HG03280 (cell line): ENCODE measurements around the gene IL1F10.

Experiments used
- ATAC-seq: cut with Tn5 transposase; IDR thresholded peaks from one replicate; pipeline ENCODE4 v1.9.1; 2021; ENCODE audit warnings: mild to moderate bottlenecking, moderate library complexity; ENCODE audit not compliant: unreplicated experiment

Gene IL1F10, protein sequence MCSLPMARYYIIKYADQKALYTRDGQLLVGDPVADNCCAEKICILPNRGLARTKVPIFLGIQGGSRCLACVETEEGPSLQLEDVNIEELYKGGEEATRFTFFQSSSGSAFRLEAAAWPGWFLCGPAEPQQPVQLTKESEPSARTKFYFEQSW

DNA sequence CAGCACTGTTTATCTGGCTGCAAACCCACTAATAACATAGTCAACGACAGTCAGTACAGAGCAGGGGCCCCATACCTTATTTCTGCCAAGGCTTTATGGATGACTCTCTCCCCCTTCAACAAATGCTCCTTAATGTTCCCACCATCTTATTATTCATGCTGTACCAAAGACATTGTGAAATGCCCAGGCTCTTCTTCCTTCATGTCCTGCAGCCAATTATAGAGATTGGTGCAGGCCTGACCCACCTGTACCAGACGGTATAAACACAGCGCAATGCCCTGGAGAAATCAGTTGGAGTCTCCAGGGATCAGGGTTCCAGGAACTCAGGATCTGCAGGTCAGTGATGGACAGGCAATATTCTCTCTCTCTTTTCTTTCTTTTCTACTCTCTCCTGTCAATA, at the start of gene IL1F10:
IL1F10 (plus strand) TSS at position 290 of the 400 bp plus-strand sequence. CDS start 4,769 bp downstream, outside the sequence.
- no peak for ATAC-seq

DNA sequence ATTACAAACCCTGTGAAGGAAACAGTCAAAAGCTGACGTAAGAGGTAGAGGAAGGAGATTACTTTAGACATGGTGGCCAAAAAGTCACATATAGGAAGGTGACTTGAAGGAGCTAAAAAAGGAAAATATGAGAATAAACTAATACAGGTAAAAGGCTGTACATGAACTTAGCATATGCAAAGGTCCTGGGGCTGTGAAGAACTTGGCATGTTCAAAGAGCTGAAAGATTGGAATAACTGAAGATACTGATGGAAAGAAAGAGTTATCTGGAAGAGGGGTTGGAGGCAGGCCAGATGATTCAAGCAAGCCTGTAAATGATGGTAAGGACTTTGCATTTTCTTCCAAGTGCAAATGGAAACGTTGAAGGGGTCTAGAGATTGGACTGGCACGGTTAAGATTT, 49.3 kb upstream of the IL1F10 start:
- ATAC-seq: no peak

DNA sequence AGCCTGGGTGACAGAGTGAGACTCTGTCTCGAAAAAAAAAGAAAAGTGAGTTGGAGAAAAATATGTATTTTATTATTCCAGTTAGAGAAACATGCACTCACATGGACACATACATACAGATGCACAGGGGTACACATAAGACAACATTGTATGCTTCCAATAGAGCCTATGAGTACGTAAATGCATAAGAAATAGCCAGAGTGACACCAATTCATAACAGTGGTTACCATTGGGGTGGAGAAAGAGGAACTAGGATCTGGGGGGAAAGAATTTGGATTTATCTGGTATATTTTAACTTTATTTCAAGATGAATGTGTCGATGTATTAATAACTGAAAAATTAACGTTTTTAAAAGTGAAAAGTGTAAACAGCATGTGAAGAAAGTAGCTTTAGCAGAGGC, 46.5 kb upstream of the IL1F10 start:
- ATAC-seq: no peak

DNA sequence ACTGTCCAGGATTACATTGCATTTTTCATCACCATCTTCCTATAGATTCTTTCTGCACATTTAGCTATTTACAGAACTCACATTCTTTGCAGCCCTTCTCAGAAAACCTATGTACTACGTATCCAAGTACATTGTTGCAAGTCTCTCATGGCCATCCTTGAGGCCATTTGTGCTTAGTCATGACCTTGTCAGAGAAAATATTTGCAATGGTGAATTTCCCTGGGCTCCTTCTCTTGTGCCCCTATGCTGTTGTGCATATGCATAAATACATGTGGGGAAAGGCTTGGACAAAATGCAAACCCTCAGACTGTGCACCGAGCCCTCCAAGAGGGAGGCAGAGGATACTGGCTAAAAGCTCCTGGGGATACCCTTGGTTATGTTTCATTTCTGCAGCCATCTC, 43.0 kb upstream of the IL1F10 start:
- ATAC-seq: no peak

DNA sequence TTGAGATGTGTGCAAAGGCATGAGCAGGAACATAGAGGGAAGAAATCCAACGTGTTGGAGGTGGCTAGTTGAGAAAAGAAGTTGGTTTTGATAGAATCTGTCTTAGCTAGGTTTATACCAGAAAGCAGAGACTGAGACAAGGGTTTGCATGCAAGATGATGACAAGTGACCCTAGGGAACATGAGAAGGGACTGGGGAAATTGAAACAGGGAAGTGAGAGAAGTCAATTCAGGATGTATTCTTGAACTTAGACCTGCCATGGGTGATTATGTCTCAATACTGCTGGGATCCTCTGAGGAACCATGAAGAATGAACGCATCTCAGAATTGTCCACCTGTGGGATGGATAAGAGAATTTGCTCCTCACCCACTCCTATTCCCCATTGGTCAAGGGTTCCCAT, 42.0 kb upstream of the IL1F10 start:
- ATAC-seq: no peak

DNA sequence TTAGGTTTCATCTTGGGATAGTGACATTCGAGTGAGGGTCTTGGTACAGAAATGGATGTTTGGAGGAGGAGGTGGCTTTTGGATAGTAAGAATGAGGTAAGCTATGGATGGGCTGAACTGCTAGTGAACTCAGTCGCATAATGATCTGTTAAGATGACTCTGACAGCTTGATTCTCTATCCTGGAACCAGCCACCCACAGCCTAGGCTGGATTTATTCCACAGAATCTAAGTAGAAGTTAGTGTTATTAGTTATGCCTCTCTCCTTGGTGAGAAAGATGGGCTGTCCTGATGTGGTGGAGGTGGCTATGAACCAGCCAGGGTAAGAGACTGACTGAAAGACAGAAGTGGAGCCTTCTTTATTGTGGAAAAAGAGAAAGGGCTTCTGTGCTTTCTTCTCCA, 40.1 kb upstream of the IL1F10 start:
- ATAC-seq: no peak

DNA sequence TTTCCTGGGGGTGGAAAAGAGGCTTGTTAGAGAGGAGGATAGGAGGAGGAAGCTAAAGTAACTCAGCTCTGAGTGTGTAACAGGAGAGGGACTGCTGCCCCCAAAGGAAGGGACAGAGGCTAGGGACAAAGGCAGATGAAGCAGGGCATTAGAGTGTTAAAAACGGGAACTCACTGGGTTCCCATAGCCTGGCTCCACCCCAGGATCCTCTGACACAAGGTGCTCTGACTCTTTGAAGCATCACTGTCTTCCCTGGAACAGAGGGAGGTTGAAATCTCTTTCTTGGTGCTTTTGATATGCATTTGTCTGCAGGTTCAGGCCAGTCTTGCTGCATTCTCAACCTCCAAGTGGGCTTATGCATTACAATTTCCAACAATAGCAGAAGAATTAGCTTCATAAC, 39.7 kb upstream of the IL1F10 start:
- no peak for ATAC-seq

DNA sequence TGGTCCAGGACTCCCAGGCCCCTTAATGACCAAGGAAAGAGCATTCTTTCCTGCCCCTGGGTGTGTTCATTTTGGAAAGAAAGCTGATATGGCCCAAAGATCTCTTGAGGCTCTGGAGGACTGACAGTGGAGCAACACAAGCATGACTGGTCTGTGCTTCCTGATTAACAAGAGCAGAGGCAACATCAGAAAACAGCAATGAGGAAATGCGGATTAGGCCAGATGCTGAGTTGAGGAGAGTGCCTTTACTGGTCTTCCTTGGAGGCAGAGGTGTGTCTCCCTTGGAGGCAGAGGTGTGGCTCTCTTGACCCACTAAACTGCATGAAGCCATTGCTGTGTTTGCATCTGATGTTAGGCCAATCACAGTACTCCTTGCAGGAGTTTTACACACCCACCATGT, 35.0 kb upstream of the IL1F10 start:
- no peak for ATAC-seq

DNA sequence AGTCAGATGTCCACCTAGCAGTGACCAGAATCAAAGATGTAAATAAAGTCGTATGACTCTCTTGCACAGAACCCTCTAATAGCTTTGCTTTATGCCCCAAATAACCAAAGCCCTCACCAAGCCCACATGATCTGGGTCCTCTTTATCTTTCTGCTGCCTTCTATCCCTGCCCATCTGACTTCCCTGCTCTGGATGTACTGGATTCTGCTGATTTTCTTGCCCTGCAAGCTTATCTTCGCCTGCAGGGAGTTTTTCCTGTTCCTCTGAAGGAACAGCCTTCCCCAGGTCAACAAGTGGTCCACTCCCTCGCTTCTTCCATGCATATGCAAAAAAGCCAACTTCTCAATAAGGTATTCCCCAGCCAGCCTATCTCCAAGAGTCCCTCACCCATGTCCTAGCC, 33.8 kb upstream of the IL1F10 start:
- no peak for ATAC-seq

DNA sequence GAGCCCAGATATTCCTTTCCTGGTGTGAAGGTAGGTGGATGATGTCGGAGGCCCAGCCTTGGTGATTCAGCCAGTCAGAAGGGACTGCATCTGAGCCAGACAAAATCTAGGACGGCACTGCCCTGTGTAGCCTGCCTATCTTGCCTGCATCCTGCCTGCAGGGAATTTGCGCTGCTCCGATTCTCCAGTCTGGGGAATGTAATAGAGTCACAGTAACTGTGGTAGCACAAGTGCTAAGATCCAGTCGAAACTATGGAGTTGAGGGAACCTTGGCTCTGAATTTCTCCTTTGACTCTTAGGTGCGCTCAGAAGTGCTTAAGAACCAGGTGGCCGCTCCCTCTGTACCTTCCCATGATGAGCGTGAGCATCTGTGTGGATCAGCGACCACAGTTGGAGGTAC, 31.0 kb upstream of the IL1F10 start:
- no peak for ATAC-seq

DNA sequence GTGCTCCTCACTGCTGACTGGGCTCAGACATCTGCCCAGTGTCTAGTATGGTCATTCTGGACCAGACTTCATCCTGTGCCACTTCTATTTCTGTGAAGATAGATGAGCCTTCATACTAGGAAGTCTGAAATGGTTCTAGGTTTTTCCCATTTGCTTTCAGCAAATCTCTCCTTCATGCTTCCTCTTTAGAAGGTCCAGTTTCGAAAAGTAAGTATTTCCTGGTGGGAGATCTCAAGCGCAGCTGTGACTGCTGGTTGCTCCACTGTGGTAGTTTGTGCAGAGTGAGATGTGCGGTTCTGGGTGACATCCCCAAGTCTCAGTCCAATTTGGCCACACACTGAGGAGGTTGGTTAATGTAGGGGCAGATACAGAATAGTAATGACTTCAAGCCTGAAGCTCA, 29.5 kb upstream of the IL1F10 start:
- ATAC-seq: no peak

DNA sequence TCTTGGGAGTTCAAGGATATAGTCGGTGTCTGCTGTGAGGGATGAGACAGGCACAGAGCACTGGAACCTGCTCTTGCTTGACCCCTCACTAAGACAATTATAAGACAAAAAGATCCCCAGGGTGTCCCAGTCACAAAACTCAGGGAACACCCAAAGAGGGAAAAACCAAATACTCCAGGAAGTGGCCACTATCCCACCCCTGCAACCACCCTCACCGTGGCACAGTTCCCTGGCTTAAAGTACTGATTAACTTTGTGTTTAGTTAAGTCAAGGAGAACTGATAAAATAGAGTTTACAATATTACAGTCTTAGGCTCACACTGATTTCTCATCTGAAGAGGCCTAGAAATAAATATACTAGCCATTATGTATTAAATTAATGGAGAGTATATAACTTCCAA, 28.6 kb upstream of the IL1F10 start:
- no peak for ATAC-seq

DNA sequence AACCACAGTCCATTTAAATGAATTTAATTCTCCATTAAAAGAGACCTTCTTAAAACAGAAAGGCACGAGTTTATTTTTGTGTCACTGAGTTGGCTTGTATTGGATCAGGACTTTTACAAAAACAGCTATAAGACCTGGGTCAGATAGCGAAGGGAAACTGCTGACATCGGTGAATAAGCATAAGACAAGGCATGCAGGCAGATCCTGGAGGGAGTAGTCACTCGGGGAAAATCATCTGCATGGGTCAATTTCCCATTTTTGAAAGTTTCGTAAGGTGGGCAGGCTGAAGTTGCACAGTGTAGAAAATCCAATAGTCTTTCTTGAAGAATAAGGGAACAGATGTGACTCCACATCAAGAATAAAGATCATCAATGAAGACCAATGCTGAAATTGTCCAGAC, 28.1 kb upstream of the IL1F10 start:
- no peak for ATAC-seq

DNA sequence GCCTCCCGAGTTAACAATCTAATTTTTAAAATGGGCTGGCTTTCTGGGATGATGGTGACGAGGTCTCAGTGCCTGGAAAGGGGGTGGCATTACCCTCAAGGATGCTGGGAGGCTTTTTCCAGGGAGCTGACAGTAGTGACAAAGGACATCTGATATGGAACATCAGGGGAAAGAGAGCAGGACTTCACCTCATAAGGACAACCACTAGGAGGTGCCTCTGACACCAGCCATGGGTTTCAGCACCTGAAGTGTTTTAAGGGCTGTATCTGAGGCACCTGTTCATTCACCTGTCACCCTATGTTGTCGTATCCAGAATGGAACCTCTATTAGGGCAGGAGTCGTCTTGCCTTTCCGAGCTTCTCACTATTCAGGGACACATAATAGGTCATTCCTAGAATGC, 25.9 kb upstream of the IL1F10 start:
- ATAC-seq: no peak

DNA sequence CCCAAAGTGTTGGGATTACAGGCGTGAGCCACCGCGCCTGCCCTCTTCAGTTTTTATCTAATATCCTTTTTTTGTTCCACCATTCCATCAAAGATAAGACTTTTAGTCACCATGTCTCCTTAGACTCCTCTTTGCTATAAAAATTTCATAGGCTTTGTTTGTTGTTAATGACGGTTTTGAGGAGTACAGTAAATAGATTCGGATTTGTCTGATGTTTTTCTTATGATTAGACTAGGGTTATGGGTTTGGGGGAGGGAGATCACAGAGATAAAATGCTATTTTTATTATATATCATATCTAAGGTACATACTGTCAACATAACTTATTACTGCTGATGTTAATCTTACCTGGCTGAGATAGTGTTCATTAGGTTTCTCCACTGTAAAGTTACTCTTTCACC, 21.3 kb upstream of the IL1F10 start:
- ATAC-seq: no peak

DNA sequence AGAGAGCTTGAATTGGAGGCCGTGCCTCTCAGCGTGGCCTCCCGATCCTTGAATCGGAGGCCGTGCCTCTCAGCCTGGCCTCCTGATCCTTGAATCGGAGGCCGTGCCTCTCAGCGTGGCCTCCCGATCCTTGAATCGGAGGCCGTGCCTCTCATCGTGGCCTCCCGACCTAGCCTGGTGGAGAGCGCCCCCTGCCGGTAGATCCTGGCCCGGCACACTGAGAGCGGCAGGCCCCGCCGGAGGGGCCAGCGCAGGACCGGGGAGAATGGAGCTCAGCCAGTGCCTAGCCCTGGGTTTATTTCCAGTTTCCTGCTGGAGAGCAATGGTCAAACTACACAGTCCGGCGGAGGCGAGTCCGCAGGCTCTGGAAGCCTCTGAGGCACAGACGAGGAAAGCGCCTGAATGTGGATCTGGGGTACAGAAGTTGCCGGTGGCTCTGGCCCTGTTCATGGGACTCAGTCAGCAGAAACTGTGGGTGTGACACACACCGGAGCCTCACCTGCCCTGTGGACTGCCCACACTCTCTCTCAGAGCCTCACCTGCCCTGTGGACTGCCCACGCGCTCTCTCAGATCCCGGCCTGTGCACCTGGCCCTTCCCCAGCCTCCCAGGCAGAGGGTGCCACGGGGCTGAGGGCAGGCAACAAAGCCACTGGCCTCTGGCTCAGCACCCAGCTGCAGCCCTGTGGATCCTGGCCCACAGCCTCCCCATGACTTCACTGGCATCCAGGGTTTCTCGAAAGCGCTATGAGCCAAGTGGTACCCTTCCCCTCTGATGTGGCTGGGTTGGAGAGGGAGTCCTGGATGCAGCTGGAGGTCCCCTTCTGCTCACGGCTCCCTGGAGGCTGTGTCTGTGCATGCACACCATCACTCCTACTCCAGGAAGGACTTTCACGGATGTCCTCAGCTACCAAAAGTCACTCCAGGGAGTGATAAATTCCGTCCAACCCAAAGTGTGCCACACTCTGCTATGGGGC, 16.6 kb upstream of the IL1F10 start:
- ATAC-seq: no peak

DNA sequence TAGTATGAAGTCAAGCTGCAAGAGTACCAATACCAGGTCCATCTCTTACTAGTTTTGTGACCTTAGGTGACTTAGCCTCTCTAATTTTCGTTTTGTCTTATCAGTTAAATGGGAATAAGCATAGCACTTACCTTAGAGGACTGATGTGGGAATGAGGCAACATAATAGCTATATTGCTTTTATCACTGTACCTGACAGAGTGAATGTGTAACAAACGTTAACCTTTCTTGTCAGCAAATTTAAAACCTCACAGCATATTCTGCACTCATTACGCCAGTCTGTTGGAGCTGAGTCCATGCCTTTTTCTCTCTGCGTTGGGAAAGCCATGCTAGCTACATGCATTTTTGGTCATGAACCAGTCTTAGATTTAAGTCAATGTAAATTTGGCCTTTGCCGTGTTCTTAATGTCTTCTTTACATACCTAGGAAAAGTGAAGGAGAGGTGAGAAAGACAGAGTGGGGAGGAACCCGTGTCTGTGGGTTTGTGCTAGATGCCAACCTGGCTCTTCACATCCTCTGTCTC, 15.3 kb upstream of the IL1F10 start, which contains the start of gene IL36B:
IL36B (minus strand) TSS at position 472 of the 522 bp plus-strand sequence.
- no peak for ATAC-seq

DNA sequence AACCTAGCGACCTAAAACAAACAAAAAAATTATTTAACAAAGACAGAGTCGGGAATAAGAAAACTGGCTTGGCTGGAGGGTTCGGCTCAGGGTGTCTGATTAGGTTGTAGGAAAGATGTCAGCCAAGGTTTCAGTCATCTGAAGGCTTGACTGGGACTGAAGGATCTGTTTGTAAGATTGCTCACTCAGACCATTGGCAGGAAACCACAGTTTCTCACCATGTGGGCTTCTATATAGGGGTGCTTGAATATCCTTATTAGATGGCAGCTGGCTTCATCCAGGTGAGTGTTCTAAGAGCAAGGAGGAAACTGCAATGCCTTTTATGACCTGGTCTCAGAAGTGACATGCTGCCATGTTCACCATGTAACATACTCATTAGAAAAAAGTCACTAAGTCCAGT, 14.1 kb upstream of the IL1F10 start:
- no peak for ATAC-seq

DNA sequence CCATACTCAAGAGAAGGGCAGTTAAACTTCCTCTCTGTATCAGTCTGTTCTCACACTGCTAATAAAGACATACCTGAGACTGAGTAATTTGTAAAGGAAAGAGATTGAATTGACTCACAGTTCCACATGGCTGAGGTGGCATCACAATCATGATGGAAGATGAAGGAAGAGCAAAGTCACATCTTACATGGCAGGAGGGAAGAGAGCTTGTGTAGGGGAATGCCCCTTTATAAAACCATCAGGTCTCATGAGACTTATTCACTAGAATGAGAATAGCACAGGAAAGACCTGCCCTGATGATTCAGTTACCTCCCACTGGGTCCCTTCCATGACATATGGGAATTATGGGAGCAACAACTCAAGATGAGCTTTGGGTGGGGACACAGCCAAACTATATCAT, 13.7 kb upstream of the IL1F10 start:
- ATAC-seq: no peak

DNA sequence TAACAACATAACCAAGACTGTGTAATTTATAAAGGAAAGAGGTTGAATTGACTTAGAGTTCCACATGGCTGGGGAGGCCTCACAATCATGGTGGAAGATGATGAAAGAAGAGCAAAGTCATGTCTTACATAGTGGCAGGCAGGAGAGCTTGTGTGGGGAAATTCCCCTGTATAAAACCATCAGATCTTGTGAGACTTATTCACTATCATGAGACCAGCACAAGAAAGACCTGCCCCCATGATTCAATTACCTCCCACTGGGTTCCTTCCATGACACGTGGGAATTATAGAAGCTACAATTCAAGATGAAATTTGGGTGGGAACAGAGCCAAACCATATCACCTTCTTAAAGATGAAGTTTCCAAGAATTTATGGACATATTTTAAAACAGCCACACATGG, 11.2 kb upstream of the IL1F10 start:
- no peak for ATAC-seq

DNA sequence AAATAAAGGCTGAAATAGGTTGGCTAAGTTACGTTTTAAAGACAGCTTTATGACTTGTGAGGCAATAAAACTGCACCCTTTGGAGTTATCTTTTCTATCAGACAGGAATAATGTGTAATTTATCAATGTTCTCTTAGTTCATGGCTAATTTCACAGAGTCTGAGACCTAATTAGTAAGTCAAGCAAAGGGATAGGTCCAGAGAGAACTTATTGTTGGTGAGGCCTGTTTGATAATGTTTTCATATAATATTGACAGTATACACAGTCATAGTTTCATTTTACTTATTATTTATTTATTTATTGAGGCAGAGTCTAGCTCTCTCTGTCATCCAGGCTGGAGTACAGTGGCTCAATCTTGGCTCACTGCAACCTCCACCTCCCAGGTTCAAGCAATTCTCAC, 10.7 kb upstream of the IL1F10 start:
- no peak for ATAC-seq

DNA sequence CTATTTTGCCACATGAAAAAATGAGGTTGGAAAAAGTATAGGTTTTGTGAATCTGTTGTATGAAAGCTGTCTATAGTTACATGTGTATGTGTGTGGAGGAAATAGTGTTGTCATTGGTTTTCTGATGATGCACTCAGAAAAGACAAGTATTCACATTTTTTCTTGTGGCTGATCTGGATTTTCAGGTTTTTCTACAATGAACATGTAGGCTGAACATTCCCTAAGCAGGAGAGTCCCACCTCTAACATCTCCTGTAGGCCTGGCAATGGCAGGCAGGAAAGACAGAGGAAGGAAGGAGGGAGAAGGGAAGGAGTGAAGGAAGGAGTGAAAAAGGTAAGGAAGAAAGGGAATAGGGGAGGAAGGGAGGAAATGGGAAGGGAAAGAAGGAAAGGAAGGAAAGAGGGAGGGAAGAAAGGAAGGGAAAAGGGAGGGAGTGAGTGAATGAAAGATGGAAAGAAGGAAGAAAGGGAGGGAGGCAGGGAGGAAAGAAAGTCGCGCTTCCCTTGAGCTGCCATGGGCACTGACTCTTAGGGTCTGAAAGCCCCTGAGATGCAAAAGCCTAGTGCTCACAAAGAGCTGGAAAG, 9.3 kb upstream of the IL1F10 start:
- ATAC-seq: no peak
